ENCODE results near the gene PRDM4.
"Not testable (repeated sequence)": the region's sequence is repeated elsewhere in the genome, so short reads cannot be mapped to it uniquely, and the experiment has no call there.

PRDM4 gene

GRCh38 chr12:107774349-107775029 lies 13.6 kb upstream of the PRDM4 start, which contains the start of gene ASCL4:
ASCL4 (plus strand) TSS chr12:107774704; CDS start chr12:107775219, 515 bp downstream.
- DNase-seq (ENCODE audit: low read depth): no peak

GRCh38 chr12:107767466-107767865 lies 6.5 kb upstream of the PRDM4 start:
- no peak for DNase-seq (ENCODE audit: low read depth)

GRCh38 chr12:107765316-107765715 lies 4.4 kb upstream of the PRDM4 start:
- DNase-seq (ENCODE audit: low read depth): no peak

GRCh38 chr12:107764626-107765025 lies 3.7 kb upstream of the PRDM4 start:
- no peak for DNase-seq (ENCODE audit: low read depth)

GRCh38 chr12:107762874-107763273 lies 1.9 kb upstream of the PRDM4 start:
- DNase-seq (ENCODE audit: low read depth): no peak

GRCh38 chr12:107761502-107761904 lies 566 bp upstream of the PRDM4 start:
- no peak for DNase-seq (ENCODE audit: low read depth)

- DNase-seq (ENCODE audit: low read depth): no peak
These were observed 629 bp downstream of the PRDM4 start for GRCh38 chr12:107760207-107760808.

- DNase-seq (ENCODE audit: low read depth): peak; percentile 77
These were observed 1.5 kb downstream of the PRDM4 start for GRCh38 chr12:107759410-107759809.

- peak; percentile 58 for DNase-seq (ENCODE audit: low read depth)
These were observed 11.9 kb downstream of the PRDM4 start for GRCh38 chr12:107749083-107749482.

GRCh38 chr12:107748472-107748871 lies 12.5 kb downstream of the PRDM4 start:
- peak; percentile 69 for DNase-seq (ENCODE audit: low read depth)

GRCh38 chr12:107736914-107737313 lies 24.0 kb downstream of the PRDM4 start:
- DNase-seq (ENCODE audit: low read depth): no peak

- no peak for DNase-seq (ENCODE audit: low read depth)
These were observed 25.2 kb downstream of the PRDM4 start for GRCh38 chr12:107735763-107736162.

- DNase-seq (ENCODE audit: low read depth): no peak
These were observed 26.8 kb downstream of the PRDM4 start for GRCh38 chr12:107734139-107734538.

GRCh38 chr12:107732365-107732764 lies 28.6 kb downstream of the PRDM4 start:
- no peak for DNase-seq (ENCODE audit: low read depth)

- DNase-seq (ENCODE audit: low read depth): no peak
These were observed 29.6 kb downstream of the PRDM4 start for GRCh38 chr12:107731366-107731765.

- no peak for DNase-seq (ENCODE audit: low read depth)
These were observed 30.2 kb downstream of the PRDM4 start for GRCh38 chr12:107730618-107731341.

- not testable (repeated sequence) for DNase-seq (ENCODE audit: low read depth)
These were observed 33.2 kb downstream of the PRDM4 start for GRCh38 chr12:107727742-107728141.

- DNase-seq (ENCODE audit: low read depth): not testable (repeated sequence)
These were observed 33.6 kb downstream of the PRDM4 start for GRCh38 chr12:107727327-107727726.

- no peak for DNase-seq (ENCODE audit: low read depth)
These were observed 42.3 kb downstream of the PRDM4 start for GRCh38 chr12:107718606-107719005.

- no peak for DNase-seq (ENCODE audit: low read depth)
These were observed 45.2 kb downstream of the PRDM4 start for GRCh38 chr12:107715780-107716179.

GRCh38 chr12:107705522-107705921 lies 55.4 kb downstream of the PRDM4 start:
- not testable (repeated sequence) for DNase-seq (ENCODE audit: low read depth)

GRCh38 chr12:107704041-107704440 lies 56.9 kb downstream of the PRDM4 start:
- no peak for DNase-seq (ENCODE audit: low read depth)

- no peak for DNase-seq (ENCODE audit: low read depth)
These were observed 58.8 kb downstream of the PRDM4 start for GRCh38 chr12:107702106-107702505.

Measured in HS-5 (cell line).